Measurements from ENCODE around the gene RPL5. TPM values are rescaled to one million over a fixed set of nuclear protein-coding genes. Genes with fewer than 3 reads are reported as not detected.

The RPL5 gene
- polyA plus RNA-seq, 1 donor, result 2,734 TPM

- WGBS (ENCODE audit: insufficient coverage, low lambda C conversion rate), result 70% methylated on average over 2 of the region's 2 CpGs
- Histone ChIP-seq H3K4me1 (ENCODE audit: control insufficient read depth, insufficient read depth, low read length) (no peaks in the 10 kb centered on the region), H3K36me3 (ENCODE audit: control insufficient read depth, insufficient read depth, low read length) (peaks cover 70% of the 10 kb centered on the region)
Measured at GRCh38 chr1:92837062-92837461, 5.2 kb downstream of the RPL5 start.

GRCh38 chr1:92838519-92838918 is 6.7 kb downstream of the RPL5 start:
- Histone ChIP-seq H3K27ac (ENCODE audit: low read length) (no peak overlapping the region), H3K27me3 (ENCODE audit: control insufficient read depth, insufficient read depth, low read length) (no peaks in the 10 kb centered on the region), H3K4me1 (ENCODE audit: control insufficient read depth, insufficient read depth, low read length) (no peaks in the 10 kb centered on the region), H3K9me3 (ENCODE audit: control insufficient read depth, low read depth, low read length) (no peaks in the 10 kb centered on the region), H3K36me3 (ENCODE audit: control insufficient read depth, insufficient read depth, low read length) (peaks cover 83% of the 10 kb centered on the region), H3K4me3 (ENCODE audit: low read length) (no peak overlapping the region)
- no CpG with 5 or more reads among the region's 1 CpG for WGBS (ENCODE audit: insufficient coverage, low lambda C conversion rate)
- no peak for DNase-seq

More at GRCh38 chr1:92837062-92837461, 5.2 kb downstream of the RPL5 start:
- DNase-seq, result no peak
- Histone ChIP-seq H3K4me3 (ENCODE audit: low read length) (no peak overlapping the region), H3K27ac (ENCODE audit: low read length) (no peak overlapping the region), H3K9me3 (ENCODE audit: control insufficient read depth, low read depth, low read length) (no peaks in the 10 kb centered on the region), H3K27me3 (ENCODE audit: control insufficient read depth, insufficient read depth, low read length) (no peaks in the 10 kb centered on the region)

- Histone ChIP-seq H3K9me3 (ENCODE audit: control insufficient read depth, low read depth, low read length) (no peaks in the 10 kb centered on the region), H3K27me3 (ENCODE audit: control insufficient read depth, insufficient read depth, low read length) (no peaks in the 10 kb centered on the region), H3K36me3 (ENCODE audit: control insufficient read depth, insufficient read depth, low read length) (peaks cover 83% of the 10 kb centered on the region), H3K27ac (ENCODE audit: low read length) (no peak overlapping the region), H3K4me1 (ENCODE audit: control insufficient read depth, insufficient read depth, low read length) (no peaks in the 10 kb centered on the region), H3K4me3 (ENCODE audit: low read length) (no peak overlapping the region)
- DNase-seq, result no peak
- WGBS (ENCODE audit: insufficient coverage, low lambda C conversion rate), result 83% methylated on average over 2 of the region's 2 CpGs
Measured at GRCh38 chr1:92839442-92839841, 7.6 kb downstream of the RPL5 start.

- Histone ChIP-seq H3K36me3 (ENCODE audit: control insufficient read depth, insufficient read depth, low read length) (peaks cover 75% of the 10 kb centered on the region), H3K27ac (ENCODE audit: low read length) (no peak overlapping the region), H3K4me3 (ENCODE audit: low read length) (no peak overlapping the region), H3K27me3 (ENCODE audit: control insufficient read depth, insufficient read depth, low read length) (no peaks in the 10 kb centered on the region), H3K9me3 (ENCODE audit: control insufficient read depth, low read depth, low read length) (no peaks in the 10 kb centered on the region), H3K4me1 (ENCODE audit: control insufficient read depth, insufficient read depth, low read length) (no peaks in the 10 kb centered on the region)
- no peak for DNase-seq
- WGBS (ENCODE audit: insufficient coverage, low lambda C conversion rate), result 100% methylated on average over 1 of the region's 5 CpGs
Measured at GRCh38 chr1:92840600-92840999, 8.8 kb downstream of the RPL5 start.

GRCh38 chr1:92842082-92843045 is 10.5 kb downstream of the RPL5 start:
- DNase-seq, result no peak
- H3K9me3 ChIP-seq (ENCODE audit: control insufficient read depth, low read depth, low read length), result no peaks in the 10 kb centered on the region
- no peak overlapping the region for H3K27ac ChIP-seq (ENCODE audit: low read length)
- 100% methylated on average over 1 of the region's 4 CpGs for WGBS (ENCODE audit: insufficient coverage, low lambda C conversion rate)
- no peaks in the 10 kb centered on the region for H3K4me1 ChIP-seq (ENCODE audit: control insufficient read depth, insufficient read depth, low read length)
- H3K4me3 ChIP-seq (ENCODE audit: low read length), result no peak overlapping the region
- no peaks in the 10 kb centered on the region for H3K27me3 ChIP-seq (ENCODE audit: control insufficient read depth, insufficient read depth, low read length)
- peaks cover 63% of the 10 kb centered on the region for H3K36me3 ChIP-seq (ENCODE audit: control insufficient read depth, insufficient read depth, low read length)

GRCh38 chr1:92843046-92843423 is 11.2 kb downstream of the RPL5 start:
- DNase-seq, result no peak
- Histone ChIP-seq H3K4me1 (ENCODE audit: control insufficient read depth, insufficient read depth, low read length) (no peaks in the 10 kb centered on the region), H3K27ac (ENCODE audit: low read length) (no peak overlapping the region), H3K27me3 (ENCODE audit: control insufficient read depth, insufficient read depth, low read length) (no peaks in the 10 kb centered on the region), H3K36me3 (ENCODE audit: control insufficient read depth, insufficient read depth, low read length) (peaks cover 57% of the 10 kb centered on the region), H3K9me3 (ENCODE audit: control insufficient read depth, low read depth, low read length) (no peaks in the 10 kb centered on the region), H3K4me3 (ENCODE audit: low read length) (no peak overlapping the region)
- no CpG with 5 or more reads among the region's 2 CpGs for WGBS (ENCODE audit: insufficient coverage, low lambda C conversion rate)

GRCh38 chr1:92843429-92844352 is 11.9 kb downstream of the RPL5 start:
- peaks cover 52% of the 10 kb centered on the region for H3K36me3 ChIP-seq (ENCODE audit: control insufficient read depth, insufficient read depth, low read length)
- 88% methylated on average over 3 of the region's 8 CpGs for WGBS (ENCODE audit: insufficient coverage, low lambda C conversion rate)

GRCh38 chr1:92844439-92844838 is 12.6 kb downstream of the RPL5 start:
- H3K4me3 ChIP-seq (ENCODE audit: low read length), result no peak overlapping the region
- H3K27me3 ChIP-seq (ENCODE audit: control insufficient read depth, insufficient read depth, low read length), result no peaks in the 10 kb centered on the region
- no peak for DNase-seq
- no peaks in the 10 kb centered on the region for H3K4me1 ChIP-seq (ENCODE audit: control insufficient read depth, insufficient read depth, low read length)
- 92% methylated on average over 2 of the region's 3 CpGs for WGBS (ENCODE audit: insufficient coverage, low lambda C conversion rate)
- no peak overlapping the region for H3K27ac ChIP-seq (ENCODE audit: low read length)
- H3K9me3 ChIP-seq (ENCODE audit: control insufficient read depth, low read depth, low read length), result no peaks in the 10 kb centered on the region
- peaks cover 50% of the 10 kb centered on the region for H3K36me3 ChIP-seq (ENCODE audit: control insufficient read depth, insufficient read depth, low read length)

More at GRCh38 chr1:92843429-92844352, 11.9 kb downstream of the RPL5 start:
- H3K4me1 ChIP-seq (ENCODE audit: control insufficient read depth, insufficient read depth, low read length), result no peaks in the 10 kb centered on the region
- no peak for DNase-seq
- H3K9me3 ChIP-seq (ENCODE audit: control insufficient read depth, low read depth, low read length), result no peaks in the 10 kb centered on the region
- H3K27ac ChIP-seq (ENCODE audit: low read length), result no peak overlapping the region
- no peak overlapping the region for H3K4me3 ChIP-seq (ENCODE audit: low read length)
- H3K27me3 ChIP-seq (ENCODE audit: control insufficient read depth, insufficient read depth, low read length), result no peaks in the 10 kb centered on the region

GRCh38 chr1:92845908-92846307 is 14.1 kb downstream of the RPL5 start:
- no peaks in the 10 kb centered on the region for H3K27me3 ChIP-seq (ENCODE audit: control insufficient read depth, insufficient read depth, low read length)
- no peak overlapping the region for H3K27ac ChIP-seq (ENCODE audit: low read length)
- no CpG with 5 or more reads among the region's 3 CpGs for WGBS (ENCODE audit: insufficient coverage, low lambda C conversion rate)
- no peaks in the 10 kb centered on the region for H3K4me1 ChIP-seq (ENCODE audit: control insufficient read depth, insufficient read depth, low read length)
- no peak for DNase-seq
- H3K4me3 ChIP-seq (ENCODE audit: low read length), result no peak overlapping the region
- no peaks in the 10 kb centered on the region for H3K9me3 ChIP-seq (ENCODE audit: control insufficient read depth, low read depth, low read length)
- peaks cover 44% of the 10 kb centered on the region for H3K36me3 ChIP-seq (ENCODE audit: control insufficient read depth, insufficient read depth, low read length)

- Histone ChIP-seq H3K9me3 (ENCODE audit: control insufficient read depth, low read depth, low read length) (no peaks in the 10 kb centered on the region), H3K4me3 (ENCODE audit: low read length) (no peak overlapping the region), H3K27me3 (ENCODE audit: control insufficient read depth, insufficient read depth, low read length) (no peaks in the 10 kb centered on the region), H3K27ac (ENCODE audit: low read length) (no peak overlapping the region), H3K4me1 (ENCODE audit: control insufficient read depth, insufficient read depth, low read length) (no peaks in the 10 kb centered on the region), H3K36me3 (ENCODE audit: control insufficient read depth, insufficient read depth, low read length) (peaks cover 23% of the 10 kb centered on the region)
- WGBS (ENCODE audit: insufficient coverage, low lambda C conversion rate), result no CpG with 5 or more reads among the region's 4 CpGs
- peak; percentile 18 to 39 for DNase-seq
Measured at GRCh38 chr1:92848201-92848600, 16.4 kb downstream of the RPL5 start.
